Liver (tissue), 9 donors: Measurements from ENCODE around the gene TMEM176B. TPM values are rescaled to one million over a fixed set of nuclear protein-coding genes. Genes with fewer than 3 reads are reported as not detected.

Experiments used
- DNase-seq: peaks from one replicate; pipeline ENCODE4 v3.0.0-alpha.2; 2017; ENCODE audit warnings: low spot score
- H3K27ac ChIP-seq, 2 donors: one replicate each; pipeline ENCODE4 v1.7.0; 2013; ENCODE audit warnings: inconsistent platforms in 2 of 2, low read length in 2 of 2, control low read depth in 1 of 2, low read depth in 1 of 2, mild to moderate bottlenecking in 1 of 2
- H3K27me3 ChIP-seq, 4 donors: one replicate each; pipeline versions ENCODE4 v1.6.1 to v1.7.0; 2013; ENCODE audit warnings: low read length in 3 of 4, inconsistent platforms in 1 of 4, mild to moderate bottlenecking in 1 of 4, moderate library complexity in 1 of 4; ENCODE audit not compliant: control insufficient read depth in 4 of 4, insufficient read depth in 4 of 4
- H3K36me3 ChIP-seq, 4 donors: one replicate each; pipeline versions ENCODE4 v1.6.1 to v1.7.0; 2013; ENCODE audit warnings: low read length in 3 of 4, mild to moderate bottlenecking in 3 of 4, low read depth in 1 of 4, moderate library complexity in 1 of 4; ENCODE audit not compliant: control insufficient read depth in 4 of 4, insufficient read depth in 3 of 4
- H3K4me1 ChIP-seq, 4 donors: one replicate each; pipeline versions ENCODE4 v1.6.1 to v1.7.0; 2013; ENCODE audit warnings: low read length in 3 of 4, mild to moderate bottlenecking in 3 of 4, moderate library complexity in 1 of 4; ENCODE audit not compliant: control insufficient read depth in 4 of 4, insufficient read depth in 4 of 4
- H3K4me3 ChIP-seq, 3 donors: one replicate each; pipeline versions ENCODE4 v1.6.1 to v1.7.0; 2013; ENCODE audit warnings: low read length in 3 of 3, control low read depth in 1 of 3, low read depth in 1 of 3, mild to moderate bottlenecking in 1 of 3
- H3K9ac ChIP-seq, 2 donors: one replicate each; pipeline ENCODE4 v1.7.0; 2013; ENCODE audit warnings: low read length in 2 of 2, mild to moderate bottlenecking in 2 of 2, moderate library complexity in 2 of 2, control low read depth in 1 of 2, low read depth in 1 of 2
- H3K9me3 ChIP-seq, 4 donors: one replicate each; pipeline versions ENCODE4 v1.6.1 to v1.7.0; 2013; ENCODE audit warnings: low read length in 3 of 4; ENCODE audit not compliant: control insufficient read depth in 4 of 4
- ATF3 ChIP-seq: IDR thresholded peaks from 2 replicates; pipeline ENCODE4 v1.6.1; 2016; ENCODE audit warnings: antibody characterized with exemption
- CTCF ChIP-seq: fragments of 150-350 bp; IDR thresholded peaks from 2 replicates; pipeline ENCODE4 v1.5.1; 2017; ENCODE audit warnings: improper control_type of control experiment, low read depth, low read length; ENCODE audit not compliant: missing input control
- EGR1 ChIP-seq, 2 donors: IDR thresholded peaks; 2 replicates each; pipeline ENCODE4 v1.6.1; 2016 to 2018; ENCODE audit warnings: antibody characterized with exemption in 2 of 2, low read depth in 2 of 2
- FOXA1 ChIP-seq: IDR thresholded peaks from 2 replicates; pipeline ENCODE4 v1.6.1; 2016; ENCODE audit warnings: antibody characterized with exemption
- FOXA2 ChIP-seq: IDR thresholded peaks from 2 replicates; pipeline ENCODE4 v1.6.1; 2016; ENCODE audit warnings: antibody characterized with exemption
- GABPA ChIP-seq, 2 donors: IDR thresholded peaks in 1 of 2; conservative IDR thresholded peaks in 1 of 2; 2 replicates each; pipeline ENCODE4 v1.6.1; 2016; ENCODE audit warnings: antibody characterized with exemption in 2 of 2, mild to moderate bottlenecking in 1 of 2, moderate library complexity in 1 of 2
- HNF4A ChIP-seq, 2 donors: conservative IDR thresholded peaks; 2 replicates each; pipeline ENCODE4 v1.6.1; 2016; ENCODE audit warnings: antibody characterized with exemption in 2 of 2, mild to moderate bottlenecking in 2 of 2
- HNF4G ChIP-seq: IDR thresholded peaks from 2 replicates; pipeline ENCODE4 v1.6.1; 2016; ENCODE audit warnings: antibody characterized with exemption
- JUND ChIP-seq, 2 donors: IDR thresholded peaks; 2 replicates each; pipeline ENCODE4 v1.6.1; 2016; ENCODE audit warnings: antibody characterized with exemption in 2 of 2
- MAX ChIP-seq: IDR thresholded peaks from 2 replicates; pipeline ENCODE4 v1.6.1; 2016; ENCODE audit warnings: antibody characterized with exemption
- NR2F2 ChIP-seq: IDR thresholded peaks from 2 replicates; pipeline ENCODE4 v1.6.1; 2016; ENCODE audit warnings: antibody characterized with exemption
- REST ChIP-seq: IDR thresholded peaks from 2 replicates; pipeline ENCODE4 v1.6.1; 2016; ENCODE audit warnings: antibody characterized with exemption, mild to moderate bottlenecking
- RXRA ChIP-seq, 2 donors: IDR thresholded peaks; 2 replicates each; pipeline ENCODE4 v1.6.1; 2017 to 2018; ENCODE audit warnings: antibody characterized with exemption in 2 of 2, mild to moderate bottlenecking in 1 of 2
- SP1 ChIP-seq: IDR thresholded peaks from 2 replicates; pipeline ENCODE4 v1.6.1; 2018; ENCODE audit warnings: antibody characterized with exemption, mild to moderate bottlenecking
- TAF1 ChIP-seq: conservative IDR thresholded peaks from 2 replicates; pipeline ENCODE4 v1.6.1; 2016; ENCODE audit warnings: antibody characterized with exemption, mild to moderate bottlenecking
- YY1 ChIP-seq: IDR thresholded peaks from 2 replicates; pipeline ENCODE4 v1.6.1; 2016; ENCODE audit warnings: antibody characterized with exemption, mild to moderate bottlenecking
- ZBTB33 ChIP-seq: IDR thresholded peaks from 2 replicates; pipeline ENCODE4 v1.6.1; 2016; ENCODE audit warnings: antibody characterized with exemption
- WGBS: extraction: QIAGEN DNeasy Blood & Tissue Kit; methylation state at CpG from one replicate; pipeline ENCODE4 v1.1.7; 2013; 5-methylcytosine and 5-hydroxymethylcytosine counted together
- polyA plus RNA-seq, 2 donors: library from polyadenylated mRNA; stranded (reverse) in 1 of 2; unstranded in 1 of 2; fragments of 200-250 nt in 1 of 2; fragments of >200 nt in 1 of 2; fragmentation: Nextera tagmentation in 1 of 2; extraction: Ambion mirVana in 1 of 2; gene quantifications; one replicate each; pipeline versions ENCODE4 v1.2.1 to v1.2.3, GENCODE V29; 2013 to 2015
- total RNA-seq, 2 donors: library from RNA; depleted of rRNA; stranded (reverse); fragments of >200 nt; gene quantifications; one replicate each; pipeline ENCODE4 v1.2.3, GENCODE V29; 2014
- donor health status: healthy.
- donor health status: healthy.
- donor health status: healthy.
- donor health status: healthy.
- donor health status: healthy.

TMEM176B gene
- total and polyA plus RNA-seq, 4 donors, result 382 to 1,317 (median 999) TPM

- TF ChIP-seq GABPA (IDR thresholded peaks at IDR 0.05 in 1 of 2, conservative IDR thresholded peaks at IDR 0.05 in 1 of 2) (no peak), HNF4G (no peak), ATF3 (no peak), FOXA1 (no peak), RXRA (IDR thresholded peaks at IDR 0.05) (no peak), MAX (no peak)
These were observed 41.9 kb upstream of the TMEM176B start (continued) for GRCh38 chr7:150842018-150842417.

GRCh38 chr7:150838965-150839650 is 38.9 kb upstream of the TMEM176B start:
- Histone ChIP-seq H3K9me3 (peaks cover 0 to 8% (median 0%) of the 10 kb centered on the region in 4 donors), H3K36me3 (no peaks in the 10 kb centered on the region), H3K27me3 (no peaks in the 10 kb centered on the region), H3K4me3 (no peak overlapping the region), H3K4me1 (no peaks in the 10 kb centered on the region), H3K27ac (no peak overlapping the region), H3K9ac (no peak overlapping the region)
- no peak for TF ChIP-seq HNF4G
- no peak for TF ChIP-seq FOXA2
- TF ChIP-seq NR2F2, result no peak
- no peak for TF ChIP-seq TAF1
- TF ChIP-seq FOXA1, result no peak
- TF ChIP-seq ZBTB33, result no peak
- TF ChIP-seq ATF3, result no peak
- no peak for TF ChIP-seq RXRA (IDR thresholded peaks at IDR 0.05)
- TF ChIP-seq GABPA (IDR thresholded peaks at IDR 0.05 in 1 of 2, conservative IDR thresholded peaks at IDR 0.05 in 1 of 2), result no peak
- no peak for TF ChIP-seq CTCF
- TF ChIP-seq HNF4A (conservative IDR thresholded peaks at IDR 0.05), result no peak
- no peak for TF ChIP-seq REST
- no peak for TF ChIP-seq SP1
- no peak for TF ChIP-seq EGR1 (IDR thresholded peaks at IDR 0.05; ENCODE audit: low read depth in 2 of 2)
- TF ChIP-seq YY1, result no peak
- no peak for TF ChIP-seq MAX
- TF ChIP-seq JUND (IDR thresholded peaks at IDR 0.05), result no peak
- 94% methylated on average over 7 of the region's 7 CpGs for WGBS
- no peak for DNase-seq
